Thoracic aorta (tissue), 2 donors: Measurements from ENCODE around the gene SFT2D1. TPM values are rescaled to one million over a fixed set of nuclear protein-coding genes. Genes with fewer than 3 reads are reported as not detected.

Experiments used
- ATAC-seq: fragments of 150-250 bp; one replicate; pipeline ENCODE4 v1.8.0; 2017; ENCODE audit warnings: low read depth; ENCODE audit not compliant: insufficient number of reproducible peaks, low FRiP score
- DNase-seq: peaks from one replicate; pipeline ENCODE4 v3.0.0-alpha.2; 2020; ENCODE audit warnings: low spot score
- H3K27ac ChIP-seq, 2 donors: fragments of 200-600 bp; sonication (generic); 1 replicate in 1 of 2; 2 replicates in 1 of 2; pipeline ENCODE4 v1.5.1; 2016; ENCODE audit warnings: mild to moderate bottlenecking in 2 of 2, moderate library complexity in 2 of 2
- H3K27me3 ChIP-seq: fragments of 200-600 bp; sonication (generic); replicated peaks from 2 replicates; pipeline ENCODE4 v1.6.0; 2016; ENCODE audit warnings: mild to moderate bottlenecking; ENCODE audit not compliant: insufficient read depth
- H3K36me3 ChIP-seq: fragments of 200-600 bp; sonication (generic); one replicate; pipeline ENCODE4 v1.5.1; 2016
- H3K4me1 ChIP-seq, 2 donors: fragments of 200-600 bp; sonication (generic); 1 replicate in 1 of 2; 2 replicates in 1 of 2; pipeline versions ENCODE4 v1.5.1 to v1.6.0; 2016; ENCODE audit warnings: low read depth in 2 of 2, mild to moderate bottlenecking in 1 of 2; ENCODE audit not compliant: control insufficient read depth in 1 of 2
- H3K4me3 ChIP-seq: fragments of 200-600 bp; sonication (generic); 2 replicates; pipeline ENCODE4 v1.5.1; 2016; ENCODE audit warnings: mild to moderate bottlenecking
- H3K9me3 ChIP-seq: fragments of 200-600 bp; sonication (generic); 2 replicates; pipeline ENCODE4 v1.5.1; 2016
- CTCF ChIP-seq: fragments of 200-600 bp; sonication (generic); IDR thresholded peaks from one replicate; pipeline ENCODE4 v1.5.1; 2019; ENCODE audit warnings: antibody characterized with exemption
- total RNA-seq, 2 donors: library from RNA; depleted of rRNA; stranded (reverse); fragments of >200 nt; gene quantifications; one replicate each; pipeline versions ENCODE4 v1.1.0 to v1.2.3, GENCODE V29; 2016

SFT2D1 gene
- total RNA-seq, 2 donors from 2014 or later: 23.3 to 27.9 TPM

GRCh38 chr6:166344240-166344639 is 1.9 kb upstream of the SFT2D1 start:
- H3K4me3 ChIP-seq: no peak overlapping the region
- H3K36me3 ChIP-seq: no peaks in the 10 kb centered on the region
- no peaks in the 10 kb centered on the region for H3K27me3 ChIP-seq
- H3K27ac ChIP-seq: no peak overlapping the region
- H3K9me3 ChIP-seq: no peaks in the 10 kb centered on the region
- no peak for TF ChIP-seq CTCF
- no peak for ATAC-seq
- DNase-seq: no peak
- H3K4me1 ChIP-seq: peaks cover 14 to 34% of the 10 kb centered on the region in 2 donors

- Histone ChIP-seq H3K27me3 (no peaks in the 10 kb centered on the region), H3K4me3 (peak overlapping the region; percentile 100), H3K36me3 (no peaks in the 10 kb centered on the region), H3K9me3 (no peaks in the 10 kb centered on the region), H3K4me1 (peaks cover 14 to 45% of the 10 kb centered on the region in 2 donors), H3K27ac (peak overlapping the region; percentile 86 to 90)
- DNase-seq: no peak
- TF ChIP-seq CTCF: no peak
- no peak for ATAC-seq
Observed at GRCh38 chr6:166343150-166343487, 774 bp upstream of the SFT2D1 start.

GRCh38 chr6:166341977-166342348 is 382 bp downstream of the SFT2D1 start:
- no peak for TF ChIP-seq CTCF
- H3K27ac ChIP-seq: peak overlapping the region; percentile 86 to 90
- DNase-seq (no peak), ATAC-seq (no peak)
- H3K36me3 ChIP-seq: no peaks in the 10 kb centered on the region
- H3K27me3 ChIP-seq: no peaks in the 10 kb centered on the region
- H3K4me3 ChIP-seq: peak overlapping the region; percentile 100
- no peaks in the 10 kb centered on the region for H3K9me3 ChIP-seq
- H3K4me1 ChIP-seq: peaks cover 14 to 48% of the 10 kb centered on the region in 2 donors

GRCh38 chr6:166341464-166341863 is 881 bp downstream of the SFT2D1 start:
- no peak for ATAC-seq
- H3K27ac ChIP-seq: no peak overlapping the region

GRCh38 chr6:166338854-166339253 is 3.5 kb downstream of the SFT2D1 start:
- no peak for ATAC-seq
- Histone ChIP-seq H3K9me3 (no peaks in the 10 kb centered on the region), H3K27me3 (no peaks in the 10 kb centered on the region), H3K36me3 (no peaks in the 10 kb centered on the region), H3K4me1 (peaks cover 14 to 62% of the 10 kb centered on the region in 2 donors), H3K27ac (no peak overlapping the region), H3K4me3 (no peak overlapping the region)
- no peak for TF ChIP-seq CTCF
- DNase-seq: no peak

More at GRCh38 chr6:166341464-166341863, 881 bp downstream of the SFT2D1 start:
- H3K4me1 ChIP-seq: peaks cover 14 to 52% of the 10 kb centered on the region in 2 donors
- DNase-seq: no peak
- no peaks in the 10 kb centered on the region for H3K9me3 ChIP-seq
- no peaks in the 10 kb centered on the region for H3K36me3 ChIP-seq
- H3K4me3 ChIP-seq: peak overlapping the region; percentile 100
- no peak for TF ChIP-seq CTCF
- H3K27me3 ChIP-seq: no peaks in the 10 kb centered on the region
